ENCODE measurements around the gene ZNF646.

ZNF646 gene

GRCh38 chr16:31117384-31118222, 43.4 kb downstream of the ZNF646 start, which contains the start of gene KAT8:
KAT8 (plus strand) TSS chr16:31117664; CDS start chr16:31117682, 18 bp downstream.
- TF ChIP-seq GATA2 (IDR thresholded peaks at IDR 0.05; ENCODE audit: low read depth, low read length): no peak
- TF ChIP-seq GATA3 (IDR thresholded peaks at IDR 0.05; ENCODE audit: low read depth, low read length): no peak

- TF ChIP-seq GATA3 (IDR thresholded peaks at IDR 0.05; ENCODE audit: low read depth, low read length): no peak
- no peak for TF ChIP-seq GATA2 (IDR thresholded peaks at IDR 0.05; ENCODE audit: low read depth, low read length)
Observed at GRCh38 chr16:31118223-31119155, 44.3 kb downstream of the ZNF646 start.

- TF ChIP-seq GATA3 (IDR thresholded peaks at IDR 0.05; ENCODE audit: low read depth, low read length) (no peak), GATA2 (IDR thresholded peaks at IDR 0.05; ENCODE audit: low read depth, low read length) (no peak)
Observed at GRCh38 chr16:31120129-31120528, 45.9 kb downstream of the ZNF646 start.

DNA sequence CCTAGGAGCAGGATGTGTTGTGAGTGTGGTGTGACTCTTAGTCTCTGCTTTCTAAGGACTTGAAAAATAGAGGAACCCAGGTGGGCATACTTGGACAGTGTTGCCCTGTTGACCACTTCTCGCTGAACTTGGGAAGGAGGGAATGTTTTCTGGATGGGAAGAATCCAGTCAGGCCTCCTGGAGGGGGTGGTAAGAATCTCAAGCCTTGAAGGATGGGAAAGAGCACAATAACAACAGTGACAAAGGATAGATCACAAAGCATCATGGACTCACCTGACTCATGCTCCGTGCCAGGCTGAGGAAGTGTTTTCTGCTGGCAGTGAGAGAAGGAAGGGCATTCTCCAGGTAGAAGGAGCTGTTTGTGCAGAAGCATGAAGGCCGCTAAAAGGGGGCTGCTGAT, 51.6 kb downstream of the ZNF646 start:
- TF ChIP-seq GATA2 (IDR thresholded peaks at IDR 0.05; ENCODE audit: low read depth, low read length) (no peak), GATA3 (IDR thresholded peaks at IDR 0.05; ENCODE audit: low read depth, low read length) (no peak)

DNA sequence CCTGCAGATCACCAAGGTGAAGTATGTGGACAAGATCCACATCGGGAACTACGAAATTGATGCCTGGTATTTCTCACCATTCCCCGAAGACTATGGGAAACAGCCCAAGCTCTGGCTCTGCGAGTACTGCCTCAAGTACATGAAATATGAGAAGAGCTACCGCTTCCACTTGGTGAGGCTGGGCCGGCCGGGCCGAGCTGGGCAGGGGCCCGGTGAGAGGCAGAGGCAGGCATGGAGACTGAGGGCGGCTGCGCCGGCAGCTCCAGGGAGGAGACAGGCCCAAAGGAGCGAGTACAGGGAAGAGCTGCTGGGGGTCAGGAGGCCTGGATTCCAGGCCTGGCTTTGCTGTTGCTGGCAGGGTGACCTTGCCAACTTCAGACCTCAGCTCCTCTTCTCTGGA, 53.0 kb downstream of the ZNF646 start:
- TF ChIP-seq GATA3 (IDR thresholded peaks at IDR 0.05; ENCODE audit: low read depth, low read length) (no peak), GATA2 (IDR thresholded peaks at IDR 0.05; ENCODE audit: low read depth, low read length) (no peak)

DNA sequence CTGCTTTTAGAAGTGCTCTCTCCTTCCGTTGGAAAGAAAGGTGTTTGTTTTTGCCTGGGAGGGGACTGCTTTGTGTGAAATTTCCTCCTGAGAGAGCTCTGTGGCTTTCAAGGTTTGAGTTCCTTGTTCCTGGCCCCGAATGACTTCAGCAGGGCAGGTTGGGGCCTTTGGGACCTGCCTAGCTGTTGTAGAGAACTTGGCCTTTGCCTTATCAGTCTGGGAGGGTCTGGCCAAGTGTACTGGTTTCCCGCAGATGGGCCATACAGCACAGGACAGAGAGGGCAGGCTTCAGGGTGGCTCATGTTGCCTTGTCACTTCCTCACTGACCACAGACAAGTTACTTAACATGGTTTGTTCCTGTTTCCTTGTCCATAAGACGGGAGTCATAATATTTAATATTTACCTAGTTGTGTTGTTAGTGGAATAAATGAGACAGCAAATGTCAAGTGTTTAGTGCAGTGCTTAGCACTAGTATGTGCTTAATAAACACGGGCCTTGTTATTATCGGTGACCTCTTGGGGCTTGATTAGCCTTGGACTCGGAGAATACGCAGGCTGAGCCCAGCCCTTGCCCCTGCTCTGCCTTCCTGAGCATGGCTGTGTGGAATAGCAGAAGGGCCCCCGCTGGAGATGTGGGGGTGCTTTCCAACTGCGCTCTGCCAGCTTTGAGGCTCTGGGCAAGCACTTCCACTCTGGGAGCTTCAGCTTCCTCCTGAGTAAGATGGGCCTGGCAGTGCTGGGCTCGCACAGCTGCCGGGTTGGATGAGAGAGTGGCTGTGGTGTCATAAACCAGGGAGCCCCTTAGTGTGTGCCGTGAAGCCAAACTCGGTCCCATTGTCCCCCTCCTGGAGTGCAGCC, 54.7 kb downstream of the ZNF646 start:
- no peak for TF ChIP-seq GATA3 (IDR thresholded peaks at IDR 0.05; ENCODE audit: low read depth, low read length)
- TF ChIP-seq GATA2 (IDR thresholded peaks at IDR 0.05; ENCODE audit: low read depth, low read length): no peak

DNA sequence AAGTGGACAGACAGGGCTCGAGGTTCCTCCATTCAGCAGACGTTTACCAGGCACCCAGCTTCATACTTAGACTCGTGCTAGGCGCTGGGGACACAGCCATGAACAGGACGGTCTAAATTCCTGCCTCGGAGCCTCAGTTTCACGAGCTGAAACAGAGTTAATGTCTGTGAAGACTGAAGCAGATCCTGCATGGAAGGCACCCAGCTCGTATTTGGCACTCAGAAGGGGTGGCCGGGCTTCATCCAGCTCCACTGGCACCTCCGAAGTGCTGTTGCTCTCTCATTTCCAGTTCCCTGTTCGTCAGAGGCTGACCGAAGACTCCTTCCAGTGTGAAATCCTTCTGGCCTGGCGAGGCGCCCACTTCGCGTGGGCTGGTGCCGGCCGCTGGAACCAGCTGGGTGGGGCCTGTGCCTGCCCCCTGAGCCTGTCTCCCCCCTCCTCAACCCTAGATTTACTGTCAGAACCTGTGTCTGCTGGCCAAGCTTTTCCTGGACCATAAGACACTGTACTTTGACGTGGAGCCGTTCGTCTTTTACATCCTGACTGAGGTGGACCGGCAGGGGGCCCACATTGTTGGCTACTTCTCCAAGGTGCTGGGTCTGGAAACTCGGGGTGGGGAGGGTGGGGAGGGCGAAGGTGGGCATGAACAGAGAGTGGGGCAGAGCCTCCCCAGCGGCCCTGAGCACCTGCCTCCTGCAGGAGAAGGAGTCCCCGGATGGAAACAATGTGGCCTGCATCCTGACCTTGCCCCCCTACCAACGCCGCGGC, 55.5 kb downstream of the ZNF646 start:
- TF ChIP-seq GATA2 (IDR thresholded peaks at IDR 0.05; ENCODE audit: low read depth, low read length): no peak
- no peak for TF ChIP-seq GATA3 (IDR thresholded peaks at IDR 0.05; ENCODE audit: low read depth, low read length)

DNA sequence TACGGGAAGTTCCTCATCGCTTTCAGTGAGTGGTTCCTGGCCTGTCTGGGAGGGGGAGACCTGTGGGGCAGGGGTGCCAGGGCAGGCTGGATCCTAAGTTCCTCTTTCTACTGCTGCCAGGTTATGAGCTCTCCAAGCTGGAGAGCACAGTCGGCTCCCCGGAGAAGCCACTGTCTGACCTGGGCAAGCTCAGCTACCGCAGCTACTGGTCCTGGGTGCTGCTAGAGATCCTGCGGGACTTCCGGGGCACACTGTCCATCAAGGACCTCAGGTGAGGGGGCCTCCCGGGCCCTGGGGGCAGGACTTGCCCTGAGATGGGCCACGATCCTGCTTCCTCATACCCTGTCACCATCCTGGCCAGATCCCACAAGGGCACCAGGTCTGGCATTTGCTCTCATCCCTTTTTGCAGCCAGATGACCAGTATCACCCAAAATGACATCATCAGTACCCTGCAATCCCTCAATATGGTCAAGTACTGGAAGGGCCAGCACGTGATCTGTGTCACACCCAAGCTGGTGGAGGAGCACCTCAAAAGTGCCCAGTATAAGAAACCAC, 56.2 kb downstream of the ZNF646 start:
- no peak for TF ChIP-seq GATA3 (IDR thresholded peaks at IDR 0.05; ENCODE audit: low read depth, low read length)
- TF ChIP-seq GATA2 (IDR thresholded peaks at IDR 0.05; ENCODE audit: low read depth, low read length): no peak

- TF ChIP-seq GATA3 (IDR thresholded peaks at IDR 0.05; ENCODE audit: low read depth, low read length): no peak
Observed at GRCh38 chr16:31130899-31131298, 56.7 kb downstream of the ZNF646 start.

GRCh38 chr16:31131416-31131815, 57.2 kb downstream of the ZNF646 start:
- TF ChIP-seq GATA3 (IDR thresholded peaks at IDR 0.05; ENCODE audit: low read depth, low read length): no peak
- TF ChIP-seq GATA2 (IDR thresholded peaks at IDR 0.05; ENCODE audit: low read depth, low read length): no peak

- TF ChIP-seq GATA3 (IDR thresholded peaks at IDR 0.05; ENCODE audit: low read depth, low read length): no peak
- TF ChIP-seq GATA2 (IDR thresholded peaks at IDR 0.05; ENCODE audit: low read depth, low read length): no peak
Observed at GRCh38 chr16:31131841-31132271, 57.6 kb downstream of the ZNF646 start.

GRCh38 chr16:31132303-31132979, 58.2 kb downstream of the ZNF646 start:
- TF ChIP-seq GATA2 (IDR thresholded peaks at IDR 0.05; ENCODE audit: low read depth, low read length): no peak
- no peak for TF ChIP-seq GATA3 (IDR thresholded peaks at IDR 0.05; ENCODE audit: low read depth, low read length)

All from SH-SY5Y (cell line).